ENCODE results near the gene CBX4. TPM values are rescaled to one million over a fixed set of nuclear protein-coding genes. Genes with fewer than 3 reads are reported as not detected.

CBX4 gene
- total and polyA plus RNA-seq, 2 of the 13 experiments (the other 11 are each of a cell fraction or from before 2014, with no cell fraction given), result 25.8 to 50.8 TPM

- TF ChIP-seq PRDM10 (CRISPR knock-in tag; IDR thresholded peaks at IDR 0.05; ENCODE audit: low read depth), result peak; percentile 46; the same call in 1 of the 2 replicates
- no peak for TF ChIP-seq ATF1 (CRISPR knock-in tag; IDR thresholded peaks at IDR 0.05)
- TF ChIP-seq RERE (CRISPR knock-in tag; IDR thresholded peaks at IDR 0.05; ENCODE audit: low read depth), result peak; percentile 49; the same call in 1 of the 2 replicates
- no peak for TF ChIP-seq PTBP1 (IDR thresholded peaks at IDR 0.05; ENCODE audit: low read depth, low read length, poor library complexity, severe bottlenecking)
- 0 out of 2 replicates have a peak, but pooled peaks have one; percentile 84 for TF ChIP-seq NCOA1 (CRISPR knock-in tag; IDR thresholded peaks at IDR 0.05)
- no peak for TF ChIP-seq ZBTB37 (CRISPR knock-in tag; IDR thresholded peaks at IDR 0.05)
- 0 out of 2 replicates have a peak, but pooled peaks have one; percentile 43 for TF ChIP-seq ZNF83 (CRISPR knock-in tag; IDR thresholded peaks at IDR 0.05; ENCODE audit: borderline replicate concordance)
- TF ChIP-seq THRA (CRISPR knock-in tag; IDR thresholded peaks at IDR 0.05; ENCODE audit: borderline replicate concordance), result peak; percentile 12; the same call in 1 of the 2 replicates
- no peak for TF ChIP-seq SOX13 (IDR thresholded peaks at IDR 0.05)
- peak in 1 of 2 experiments; percentile 46; a peak in 2 of 4 replicates for TF ChIP-seq SOX13 (CRISPR knock-in tag; conservative IDR thresholded peaks at IDR 0.05 in 1 of 2, IDR thresholded peaks at IDR 0.05 in 1 of 2)
- TF ChIP-seq ZNF333 (CRISPR knock-in tag; IDR thresholded peaks at IDR 0.05; ENCODE audit: borderline replicate concordance), result 0 out of 2 replicates have a peak, but pooled peaks have one; percentile 21
- no peak for TF ChIP-seq ZIK1 (CRISPR knock-in tag; IDR thresholded peaks at IDR 0.05; ENCODE audit: borderline replicate concordance, low read depth)
- peak; percentile 65; the same call in 1 of the 2 replicates for TF ChIP-seq TFAP4 (IDR thresholded peaks at IDR 0.05; ENCODE audit: borderline replicate concordance, low read depth)
These were observed 7.7 kb downstream of the CBX4 start (continued) for GRCh38 chr17:79831265-79832217.
